ENCODE data around the gene RAB35. TPM values are rescaled to one million over a fixed set of nuclear protein-coding genes. Genes with fewer than 3 reads are reported as not detected.

Gene RAB35
- polyA plus RNA-seq, 1 of the 3 experiments (the other 2 are of a cell fraction), result 41.8 TPM

DNA sequence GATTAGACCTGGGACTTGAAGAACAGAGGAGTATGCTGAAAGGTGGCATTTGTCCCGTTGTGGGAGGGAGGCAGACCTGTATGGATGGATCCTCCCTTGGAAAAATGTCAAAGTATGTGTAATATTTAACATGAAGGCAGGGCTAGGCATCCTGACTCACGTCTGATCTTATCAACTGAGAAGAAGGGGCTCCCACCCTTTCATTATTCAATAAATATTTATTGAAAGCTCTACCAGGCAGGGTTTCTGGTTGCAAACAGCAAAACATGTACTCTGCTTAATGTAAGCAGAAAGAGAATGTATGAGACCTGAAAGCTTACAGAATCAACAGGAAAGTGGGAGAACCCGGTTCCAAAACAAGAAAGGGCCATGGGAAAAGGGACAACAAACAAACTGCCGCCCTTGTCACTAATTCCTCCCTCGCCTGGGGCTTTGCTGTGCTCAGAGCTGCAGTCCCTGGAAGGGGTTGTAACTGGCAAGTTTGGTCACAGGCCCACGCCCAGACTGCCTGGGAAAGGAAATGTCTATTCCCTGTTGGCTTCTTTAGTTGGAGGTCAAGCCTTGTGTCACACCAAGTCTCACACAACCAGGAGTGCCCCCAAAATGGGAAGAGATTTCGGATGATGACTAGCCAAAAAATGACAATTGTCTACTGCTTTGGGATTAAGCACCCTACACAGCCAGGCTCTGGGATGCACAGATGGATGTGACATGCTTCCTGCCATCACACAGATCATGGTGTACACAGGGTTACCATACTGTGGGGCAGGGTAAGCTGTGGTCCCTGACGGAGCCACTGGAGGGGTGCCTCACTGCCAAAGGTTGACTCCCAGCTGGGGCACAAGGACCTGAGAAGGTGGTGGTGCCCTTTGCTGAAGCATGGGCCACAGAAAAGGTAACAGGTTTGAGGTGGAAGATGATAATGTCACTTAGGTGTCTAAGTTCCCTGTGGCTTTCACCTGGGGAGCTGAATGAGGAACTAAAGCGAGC is 36.8 kb downstream of the RAB35 start (continued):
- TF ChIP-seq, protein P1, sequence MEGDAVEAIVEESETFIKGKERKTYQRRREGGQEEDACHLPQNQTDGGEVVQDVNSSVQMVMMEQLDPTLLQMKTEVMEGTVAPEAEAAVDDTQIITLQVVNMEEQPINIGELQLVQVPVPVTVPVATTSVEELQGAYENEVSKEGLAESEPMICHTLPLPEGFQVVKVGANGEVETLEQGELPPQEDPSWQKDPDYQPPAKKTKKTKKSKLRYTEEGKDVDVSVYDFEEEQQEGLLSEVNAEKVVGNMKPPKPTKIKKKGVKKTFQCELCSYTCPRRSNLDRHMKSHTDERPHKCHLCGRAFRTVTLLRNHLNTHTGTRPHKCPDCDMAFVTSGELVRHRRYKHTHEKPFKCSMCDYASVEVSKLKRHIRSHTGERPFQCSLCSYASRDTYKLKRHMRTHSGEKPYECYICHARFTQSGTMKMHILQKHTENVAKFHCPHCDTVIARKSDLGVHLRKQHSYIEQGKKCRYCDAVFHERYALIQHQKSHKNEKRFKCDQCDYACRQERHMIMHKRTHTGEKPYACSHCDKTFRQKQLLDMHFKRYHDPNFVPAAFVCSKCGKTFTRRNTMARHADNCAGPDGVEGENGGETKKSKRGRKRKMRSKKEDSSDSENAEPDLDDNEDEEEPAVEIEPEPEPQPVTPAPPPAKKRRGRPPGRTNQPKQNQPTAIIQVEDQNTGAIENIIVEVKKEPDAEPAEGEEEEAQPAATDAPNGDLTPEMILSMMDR (IDR thresholded peaks at IDR 0.05), result no peak
- TF ChIP-seq TAF1 (IDR thresholded peaks at IDR 0.05; ENCODE audit: borderline replicate concordance, low read depth, low read length) (no peak), NRF1 (IDR thresholded peaks at IDR 0.05; ENCODE audit: low read depth, low read length) (no peak), RFX5 (IDR thresholded peaks at IDR 0.05; ENCODE audit: low read length) (no peak)

DNA sequence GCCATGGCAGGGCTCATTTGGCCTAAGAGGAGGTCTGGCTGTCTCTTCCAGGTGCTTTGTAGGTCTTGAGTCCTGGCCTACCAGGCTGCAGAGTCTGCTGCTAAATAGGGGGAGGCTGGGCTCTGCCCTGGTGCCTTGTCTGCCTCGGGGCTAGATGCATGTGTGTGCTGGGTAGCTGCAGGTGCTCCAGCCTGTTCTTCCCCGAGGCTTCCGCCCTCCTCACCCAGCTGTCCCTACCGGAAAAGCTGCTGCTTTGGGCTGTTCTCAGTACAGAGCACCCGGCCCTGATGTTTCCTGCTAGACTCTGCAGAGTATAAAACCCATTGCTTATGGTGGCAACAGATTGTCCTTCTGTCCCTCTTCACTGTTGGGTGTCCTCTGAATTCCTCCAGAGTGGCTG is 37.7 kb downstream of the RAB35 start:
- Histone ChIP-seq H3K9me3 (no peaks in the 10 kb centered on the region), H4K20me1 (ENCODE audit: insufficient read depth) (no peaks in the 10 kb centered on the region), H3K9me2 (no peaks in the 10 kb centered on the region), H2AFZ (ENCODE audit: low read depth) (no peak overlapping the region), H3K9ac (no peak overlapping the region), H3F3A (replicated peaks; ENCODE audit: insufficient read depth) (no peaks in the 10 kb centered on the region), H3K79me2 (ENCODE audit: insufficient read depth) (no peaks in the 10 kb centered on the region), H3K4me2 (no peak overlapping the region), H3K27ac (ENCODE audit: low read depth in 2 of 2, low read length in 1 of 2) (no peak overlapping the region), H3K36me3 (replicated peaks in 1 of 2; ENCODE audit: control insufficient read depth in 1 of 2, insufficient read depth in 2 of 2, low read length in 1 of 2) (no peaks in the 10 kb centered on the region), H3K27me3 (ENCODE audit: insufficient read depth) (no peaks in the 10 kb centered on the region; the same call in 1 of the 2 replicates), H3K4me3 (ENCODE audit: low read depth in 2 of 2, low read length in 1 of 2) (no peak overlapping the region), H3K4me1 (ENCODE audit: control insufficient read depth in 1 of 2, insufficient read depth in 2 of 2, low read depth in 1 of 2, low read length in 1 of 2) (no peaks in the 10 kb centered on the region; a peak in 1 of 4 replicates)
- 53% methylated on average over 5 of the region's 5 CpGs for WGBS (ENCODE audit: low lambda C conversion rate)
- no peak for TF ChIP-seq FOXJ3 (CRISPR knock-in tag; IDR thresholded peaks at IDR 0.05)
- TF ChIP-seq EP300 (IDR thresholded peaks at IDR 0.05; ENCODE audit: borderline replicate concordance in 1 of 2, low read depth in 1 of 2, low read length in 1 of 2), result no peak
- POLR2A ChIA-PET, result no interaction called here
- CTCF ChIA-PET, result interaction anchor here (1.3 to 1.4 kb wide), 2 partner anchors 8 to 31 kb away, joined by 4 to 6 read pairs; no protein-coding TSS in a partner anchor
- DNase-seq, result no peak

DNA sequence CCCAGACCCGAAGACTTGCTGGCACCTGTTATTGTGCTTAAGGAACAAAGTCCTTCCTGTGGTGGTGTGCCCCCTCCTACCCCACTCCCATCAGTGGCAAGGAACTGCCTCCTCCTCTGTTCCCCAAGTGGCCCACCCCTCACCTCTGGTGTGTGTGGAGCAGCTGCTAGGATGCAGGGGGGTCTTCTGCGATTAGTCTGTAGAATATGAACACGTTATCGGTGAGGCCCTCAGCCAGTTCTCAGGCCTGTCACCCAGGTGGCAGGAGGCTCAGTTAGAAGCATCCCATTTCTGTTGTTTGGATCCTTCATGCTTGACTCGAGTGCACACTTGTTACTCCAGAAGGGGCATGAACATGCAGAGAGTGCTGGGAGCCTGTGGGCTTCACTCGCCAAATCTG is 39.3 kb downstream of the RAB35 start:
- WGBS (ENCODE audit: low lambda C conversion rate), result 82% methylated on average over 5 of the region's 6 CpGs
- CTCF ChIA-PET, result no interaction called here

More for the DNA sequence above, 39.3 kb downstream of the RAB35 start:
- H3K4me1 ChIP-seq (ENCODE audit: control insufficient read depth in 1 of 2, insufficient read depth in 2 of 2, low read depth in 1 of 2, low read length in 1 of 2), result no peaks in the 10 kb centered on the region; a peak in 1 of 4 replicates
- no peak overlapping the region for H2AFZ ChIP-seq (ENCODE audit: low read depth)
- TF ChIP-seq MXI1 (IDR thresholded peaks at IDR 0.05; ENCODE audit: low read depth, low read length), result no peak
- TF ChIP-seq CHD2 (IDR thresholded peaks at IDR 0.05; ENCODE audit: low read length, partially characterized antibody), result no peak
- TF ChIP-seq, protein P1 (IDR thresholded peaks at IDR 0.05), result no peak
- TF ChIP-seq TEAD4 (IDR thresholded peaks at IDR 0.05; ENCODE audit: borderline replicate concordance, insufficient read depth), result no peak
- TF ChIP-seq FOSL2 (IDR thresholded peaks at IDR 0.05; ENCODE audit: borderline replicate concordance, low read depth), result no peak
- TF ChIP-seq RAD21 (IDR thresholded peaks at IDR 0.05; ENCODE audit: low read length), result no peak
- TF ChIP-seq, protein P2, sequence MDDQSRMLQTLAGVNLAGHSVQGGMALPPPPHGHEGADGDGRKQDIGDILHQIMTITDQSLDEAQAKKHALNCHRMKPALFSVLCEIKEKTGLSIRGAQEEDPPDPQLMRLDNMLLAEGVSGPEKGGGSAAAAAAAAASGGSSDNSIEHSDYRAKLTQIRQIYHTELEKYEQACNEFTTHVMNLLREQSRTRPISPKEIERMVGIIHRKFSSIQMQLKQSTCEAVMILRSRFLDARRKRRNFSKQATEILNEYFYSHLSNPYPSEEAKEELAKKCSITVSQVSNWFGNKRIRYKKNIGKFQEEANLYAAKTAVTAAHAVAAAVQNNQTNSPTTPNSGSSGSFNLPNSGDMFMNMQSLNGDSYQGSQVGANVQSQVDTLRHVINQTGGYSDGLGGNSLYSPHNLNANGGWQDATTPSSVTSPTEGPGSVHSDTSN (IDR thresholded peaks at IDR 0.05), result no peak
- TF ChIP-seq TCF12 (IDR thresholded peaks at IDR 0.05), result no peak
- no peaks in the 10 kb centered on the region for H4K20me1 ChIP-seq (ENCODE audit: insufficient read depth)
- H3K27ac ChIP-seq (ENCODE audit: low read depth in 2 of 2, low read length in 1 of 2), result no peak overlapping the region
- H3K27me3 ChIP-seq (ENCODE audit: insufficient read depth), result no peaks in the 10 kb centered on the region; the same call in 1 of the 2 replicates
- H3F3A ChIP-seq (replicated peaks; ENCODE audit: insufficient read depth), result no peaks in the 10 kb centered on the region
- no peak overlapping the region for H3K9ac ChIP-seq
- H3K9me3 ChIP-seq, result no peaks in the 10 kb centered on the region
- H3K9me2 ChIP-seq, result no peaks in the 10 kb centered on the region
- no peak overlapping the region for H3K4me3 ChIP-seq (ENCODE audit: low read depth in 2 of 2, low read length in 1 of 2)
- H3K36me3 ChIP-seq (replicated peaks in 1 of 2; ENCODE audit: control insufficient read depth in 1 of 2, insufficient read depth in 2 of 2, low read length in 1 of 2), result no peaks in the 10 kb centered on the region
- H3K79me2 ChIP-seq (ENCODE audit: insufficient read depth), result no peaks in the 10 kb centered on the region
- no peak for DNase-seq
- POLR2A ChIA-PET, result no interaction called here
- no peak overlapping the region for H3K4me2 ChIP-seq

All from SK-N-SH (cell line).